B cell (primary cell): ENCODE results near the gene PANX3. TPM values are rescaled to one million over a fixed set of nuclear protein-coding genes. Genes with fewer than 3 reads are reported as not detected.

ENCODE experiments used
- ATAC-seq: fragments of 200-7000 bp; cut with Tn5 transposase; one replicate; pipeline ENCODE4 v1.10.0; 2021; ENCODE audit warnings: low read depth, mild to moderate bottlenecking, moderate number of reproducible peaks, moderate library complexity
- CTCF ChIA-PET: fragments of 350-600 bp; sonication (Branson Sonifier 250); formaldehyde crosslinking; loops from one replicate; lab custom pipeline; 2021; ENCODE audit warnings: antibody characterized with exemption, inconsistent platforms; lab: Charles Lee
- POLR2A ChIA-PET: fragments of 350-600 bp; sonication (Branson Sonifier 250); formaldehyde crosslinking; loops from one replicate; lab custom pipeline; 2021; ENCODE audit warnings: antibody characterized with exemption; lab: Charles Lee
- DNase-seq: peaks from one replicate; pipeline ENCODE4 v3.0.0; 2013
- H2AFZ ChIP-seq: 2 replicates; pipeline ENCODE4 v1.6.1; 2012; ENCODE audit warnings: mild to moderate bottlenecking, low read depth, low read length; ENCODE audit not compliant: insufficient read depth, poor library complexity, severe bottlenecking
- H3K27ac ChIP-seq, 2 donors: 1 replicate in 1 of 2; 2 replicates in 1 of 2; pipeline ENCODE4 v1.5.1; 2012 to 2013; ENCODE audit warnings: low read length in 2 of 2, mild to moderate bottlenecking in 2 of 2, moderate library complexity in 1 of 2
- H3K27me3 ChIP-seq, 4 experiments: fragments of 200-600 bp in 1 of 4; sonication (generic) in 1 of 4; replicated peaks in 1 of 4; 1 replicate in 2 of 4; 2 replicates in 2 of 4; pipeline versions ENCODE4 v1.6.1 to v1.7.0; 2013 to 2016; ENCODE audit warnings: low read length in 3 of 4, mild to moderate bottlenecking in 2 of 4, mixed read lengths in 1 of 4, moderate library complexity in 1 of 4; ENCODE audit not compliant: insufficient read depth in 4 of 4, control insufficient read depth in 3 of 4; ENCODE audit errors: control extremely low read depth in 1 of 4
- H3K36me3 ChIP-seq, 2 experiments: replicated peaks in 1 of 2; 1 replicate in 1 of 2; 2 replicates in 1 of 2; pipeline versions ENCODE4 v1.6.1 to v1.7.1; 2013; ENCODE audit warnings: low read length in 1 of 2; ENCODE audit not compliant: insufficient read depth in 2 of 2, control insufficient read depth in 1 of 2; ENCODE audit errors: control extremely low read depth in 1 of 2, extremely low read depth in 1 of 2
- H3K4me1 ChIP-seq, 2 donors: fragments of 200-600 bp in 1 of 2; sonication (generic) in 1 of 2; 1 replicate in 1 of 2; 2 replicates in 1 of 2; pipeline versions ENCODE4 v1.5.1 to v1.6.1; 2013 to 2017; ENCODE audit warnings: low read length in 2 of 2; ENCODE audit not compliant: control insufficient read depth in 2 of 2, insufficient read depth in 2 of 2
- H3K4me2 ChIP-seq: replicated peaks from 2 replicates; pipeline ENCODE3; 2012; ENCODE audit warnings: mild to moderate bottlenecking, low read depth, low read length; ENCODE audit not compliant: poor library complexity, severe bottlenecking
- H3K4me3 ChIP-seq, 5 experiments: fragments of 200-600 bp in 1 of 5; sonication (generic) in 1 of 5; 1 replicate in 3 of 5; 2 replicates in 2 of 5; pipeline versions ENCODE4 v1.5.1 to v1.7.0; 2011 to 2016; ENCODE audit warnings: low read length in 4 of 5, mild to moderate bottlenecking in 4 of 5, low read depth in 2 of 5, control low read depth in 1 of 5, moderate library complexity in 1 of 5; ENCODE audit not compliant: insufficient read depth in 1 of 5; ENCODE audit errors: control extremely low read depth in 1 of 5, extremely low read depth in 1 of 5
- H3K79me2 ChIP-seq: fragments of 200-600 bp; sonication (generic); one replicate; pipeline ENCODE4 v1.6.0; 2016; ENCODE audit warnings: low read length; ENCODE audit not compliant: control insufficient read depth, insufficient read depth
- H3K9ac ChIP-seq: fragments of 200-600 bp; sonication (generic); 2 replicates; pipeline ENCODE4 v1.6.1; 2017; ENCODE audit warnings: mild to moderate bottlenecking, low read length, moderate library complexity
- H3K9me3 ChIP-seq, 3 donors: one replicate each; pipeline versions ENCODE4 v1.6.1 to v1.7.1; 2013; ENCODE audit warnings: low read length in 2 of 3; ENCODE audit not compliant: control insufficient read depth in 2 of 3, insufficient read depth in 1 of 3; ENCODE audit errors: control extremely low read depth in 1 of 3
- H4K20me1 ChIP-seq: 2 replicates; pipeline ENCODE4 v1.6.0; 2012; ENCODE audit warnings: mild to moderate bottlenecking, low read length; ENCODE audit not compliant: insufficient read depth, control insufficient read depth, poor library complexity, severe bottlenecking
- H3K27ac Mint-ChIP-seq: one replicate; pipeline ENCODE4 v1.8.0; 2021; ENCODE audit warnings: mixed read lengths
- H3K27me3 Mint-ChIP-seq: one replicate; pipeline ENCODE4 v1.8.0; 2021; ENCODE audit warnings: mixed read lengths
- H3K4me1 Mint-ChIP-seq: one replicate; pipeline ENCODE4 v1.8.0; 2021; ENCODE audit warnings: mixed read lengths
- H3K4me3 Mint-ChIP-seq: one replicate; pipeline ENCODE4 v1.8.0; 2021; ENCODE audit warnings: mixed read lengths
- H3K9me3 Mint-ChIP-seq: one replicate; pipeline ENCODE4 v1.8.0; 2022; ENCODE audit warnings: mixed read lengths; ENCODE audit not compliant: insufficient read depth
- CTCF ChIP-seq: fragments of 200-600 bp; IDR thresholded peaks from one replicate; pipeline ENCODE4 v1.8.0; 2022; ENCODE audit warnings: antibody characterized with exemption, mild to moderate bottlenecking
- EZH2 ChIP-seq: IDR thresholded peaks from 2 replicates; pipeline ENCODE4 v1.6.1; 2012; ENCODE audit warnings: borderline replicate concordance, low read depth, mild to moderate bottlenecking, moderate library complexity, low read length; ENCODE audit not compliant: insufficient read depth, poor library complexity, severe bottlenecking
- WGBS: methylation state at CpG from one replicate; pipeline ENCODE4 v1.1.5; 2013; ENCODE audit warnings: missing lambda C conversion rate; ENCODE audit not compliant: insufficient coverage; 5-methylcytosine and 5-hydroxymethylcytosine counted together
- intact Hi-C: fragments of 100-400 bp; cut with micrococcal nuclease; formaldehyde crosslinking; loops from one replicate; pipeline ENCODE4 v1.10.0; 2022
- polyA plus RNA-seq: library from polyadenylated mRNA; depleted of rRNA; stranded (reverse); fragments of >200 nt; gene quantifications from 2 replicates; pipeline ENCODE4 v1.2.3, GENCODE V29; 2012
- total RNA-seq, 2 donors: library from RNA; stranded (reverse); fragments of 120-200 nt in 1 of 2; gene quantifications; 1 replicate in 1 of 2; 2 replicates in 1 of 2; pipeline versions ENCODE4 v1.2.3 to v1.2.4, GENCODE V29; 2013 to 2022

Gene PANX3
- total and polyA plus RNA-seq, 2 donors (not counting 1 experiment from before 2014, with no cell fraction given), result not detected

GRCh38 chr11:124635932-124636331, 24.7 kb downstream of the PANX3 start:
- Histone ChIP-seq H3K36me3 (peaks cover 4 to 46% of the 10 kb centered on the region in 2 experiments), H3K27me3 (no peaks in the 10 kb centered on the region), H4K20me1 (peaks cover 7% of the 10 kb centered on the region), H3K4me2 (no peak overlapping the region), H3K4me3 (no peak overlapping the region), H2AFZ (no peak overlapping the region), H3K27ac (no peak overlapping the region), H3K4me1 (no peaks in the 10 kb centered on the region), H3K9ac (no peak overlapping the region), H3K9me3 (no peaks in the 10 kb centered on the region), H3K79me2 (no peaks in the 10 kb centered on the region)
- H3K27ac Mint-ChIP-seq, result no peak overlapping the region
- ChIA-PET POLR2A (no interaction called here), CTCF (no interaction called here)
- no peak overlapping the region for H3K4me3 Mint-ChIP-seq
- TF ChIP-seq CTCF (no peak), EZH2 (no peak)
- whole genome bisulfite sequencing, result 98% methylated on average over 3 of the region's 3 CpGs
- intact Hi-C loops, result no loop called here
- DNase-seq (no peak), ATAC-seq (no peak)
- no peaks in the 10 kb centered on the region for H3K4me1 Mint-ChIP-seq
- H3K27me3 Mint-ChIP-seq, result no peaks in the 10 kb centered on the region
- H3K9me3 Mint-ChIP-seq, result no peaks in the 10 kb centered on the region

DNA sequence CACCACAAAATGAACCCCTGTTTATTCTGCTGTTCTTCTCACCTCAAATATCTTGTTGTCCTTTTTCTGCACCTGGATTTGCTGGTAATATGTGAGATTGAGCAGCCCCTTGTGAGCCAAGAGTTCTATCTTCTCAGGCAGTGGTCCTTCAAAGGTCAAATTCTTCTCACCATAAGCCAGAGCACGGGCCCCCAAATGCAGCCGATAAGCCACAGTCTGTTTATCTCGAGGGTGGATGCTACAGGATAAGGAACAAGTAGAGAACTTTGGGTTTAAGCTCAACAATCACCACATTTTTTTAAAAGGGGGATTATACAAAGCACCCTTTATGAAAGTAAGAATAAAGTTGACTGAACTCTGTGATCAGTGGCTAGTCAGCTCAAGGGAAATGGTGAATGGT, 27.3 kb downstream of the PANX3 start:
- Mint-ChIP-seq H3K27me3 (no peaks in the 10 kb centered on the region), H3K4me1 (no peaks in the 10 kb centered on the region), H3K27ac (no peak overlapping the region), H3K9me3 (no peaks in the 10 kb centered on the region), H3K4me3 (no peak overlapping the region)
- H3K4me1 ChIP-seq, result no peaks in the 10 kb centered on the region
- H3K9me3 ChIP-seq, result no peaks in the 10 kb centered on the region
- ChIA-PET CTCF (interaction anchor here (1.1 kb wide), 1 partner anchor 147 kb away, joined by 3 read pairs; no protein-coding TSS in a partner anchor), POLR2A (no interaction called here)
- H3K27ac ChIP-seq, result no peak overlapping the region
- no peak overlapping the region for H2AFZ ChIP-seq
- peaks cover 0 to 21% of the 10 kb centered on the region in 2 experiments for H3K36me3 ChIP-seq
- DNase-seq, result no peak
- no CpG with 5 or more reads among the region's 3 CpGs for WGBS
- no peak for ATAC-seq
- no peak overlapping the region for H3K4me3 ChIP-seq
- TF ChIP-seq CTCF, result no peak
- TF ChIP-seq EZH2, result no peak
- intact Hi-C loops, result no loop called here
- H3K79me2 ChIP-seq, result no peaks in the 10 kb centered on the region
- H3K9ac ChIP-seq, result no peak overlapping the region
- no peaks in the 10 kb centered on the region for H4K20me1 ChIP-seq
- H3K4me2 ChIP-seq, result no peak overlapping the region
- no peaks in the 10 kb centered on the region for H3K27me3 ChIP-seq
